Activated naive CD8-positive, alpha-beta T cell treated with anti-CD3 and anti-CD28 coated beads, Interleukin-2, amount 10 ng/mL, durations not matched to agents 7 days and 5 days (primary cell): ENCODE data around the gene XCR1. TPM values are rescaled to one million over a fixed set of nuclear protein-coding genes. Genes with fewer than 3 reads are reported as not detected.

ENCODE experiments used
- ATAC-seq: fragments of 150-1000 bp; cut with Tn5 transposase; one replicate; pipeline ENCODE4 v1.10.0; 2021; ENCODE audit warnings: low read depth, moderate library complexity
- POLR2A ChIA-PET: fragments of 350-600 bp; sonication (Branson Sonifier 250); formaldehyde crosslinking; loops from one replicate; lab custom pipeline; 2021; ENCODE audit warnings: antibody characterized with exemption; lab: Charles Lee
- DNase-seq: peaks from one replicate; pipeline ENCODE4 v3.0.0; 2021
- H3K27ac Mint-ChIP-seq: one replicate; pipeline ENCODE4 v1.8.0; 2022; ENCODE audit warnings: mild to moderate bottlenecking, mixed read lengths
- H3K27me3 Mint-ChIP-seq: one replicate; pipeline ENCODE4 v1.8.0; 2022; ENCODE audit warnings: mild to moderate bottlenecking, moderate library complexity, mixed read lengths
- H3K36me3 Mint-ChIP-seq: one replicate; pipeline ENCODE4 v1.8.0; 2021; ENCODE audit warnings: mild to moderate bottlenecking, mixed read lengths
- H3K4me1 Mint-ChIP-seq: one replicate; pipeline ENCODE4 v1.8.0; 2021; ENCODE audit warnings: mixed read lengths
- H3K4me3 Mint-ChIP-seq: one replicate; pipeline ENCODE4 v1.8.0; 2022; ENCODE audit warnings: mild to moderate bottlenecking, moderate library complexity, mixed read lengths
- H3K9me3 Mint-ChIP-seq: one replicate; pipeline ENCODE4 v1.8.0; 2021; ENCODE audit warnings: mixed read lengths
- total RNA-seq, 2 experiments: library from RNA; stranded (reverse); gene quantifications; one replicate each; pipeline ENCODE4 v1.2.3, GENCODE V29; 2021

The XCR1 gene
- total RNA-seq, 2 experiments from 2014 or later: not detected

- DNase-seq (no peak), ATAC-seq (peak; percentile 9)
- no peaks in the 10 kb centered on the region for H3K9me3 Mint-ChIP-seq
- H3K27me3 Mint-ChIP-seq: peaks cover 8% of the 10 kb centered on the region
- H3K4me1 Mint-ChIP-seq: peaks cover 56% of the 10 kb centered on the region
- peaks cover 35% of the 10 kb centered on the region for H3K36me3 Mint-ChIP-seq
- peak overlapping the region; percentile 81 for H3K27ac Mint-ChIP-seq
- H3K4me3 Mint-ChIP-seq: peak overlapping the region; percentile 78
- POLR2A ChIA-PET: interaction anchor here (0.9 to 6.5 kb wide), 8 partner anchors 15 to 104 kb away, joined by 3 to 85 read pairs (median 10); partner anchors contain the start of gene CXCR6
Observed at GRCh38 chr3:45993421-45994027, 33.8 kb downstream of the XCR1 start.

- Mint-ChIP-seq H3K27me3 (peaks cover 2% of the 10 kb centered on the region), H3K27ac (peak overlapping the region; percentile 81), H3K9me3 (no peaks in the 10 kb centered on the region), H3K4me1 (peaks cover 62% of the 10 kb centered on the region), H3K36me3 (peaks cover 39% of the 10 kb centered on the region), H3K4me3 (peak overlapping the region; percentile 78)
- no peak for DNase-seq
- ATAC-seq: no peak
- POLR2A ChIA-PET: interaction anchor here (1.0 to 6.5 kb wide), 5 partner anchors 15 to 299 kb away, joined by 3 to 85 read pairs (median 3); partner anchors contain the start of gene CXCR6
Observed at GRCh38 chr3:45992821-45993221, 34.5 kb downstream of the XCR1 start.

GRCh38 chr3:45992133-45992729 lies 35.1 kb downstream of the XCR1 start:
- ATAC-seq (no peak), DNase-seq (no peak)
- POLR2A ChIA-PET: interaction anchor here (1.0 to 6.5 kb wide), 4 partner anchors 14 to 299 kb away, joined by 3 to 85 read pairs (median 18); partner anchors contain the start of gene CXCR6
- no peaks in the 10 kb centered on the region for H3K27me3 Mint-ChIP-seq
- H3K9me3 Mint-ChIP-seq: no peaks in the 10 kb centered on the region
- peaks cover 43% of the 10 kb centered on the region for H3K36me3 Mint-ChIP-seq
- peak overlapping the region; percentile 81 for H3K27ac Mint-ChIP-seq
- peak overlapping the region; percentile 78 for H3K4me3 Mint-ChIP-seq
- H3K4me1 Mint-ChIP-seq: peaks cover 66% of the 10 kb centered on the region

- DNase-seq: no peak
- H3K9me3 Mint-ChIP-seq: no peaks in the 10 kb centered on the region
- POLR2A ChIA-PET: interaction anchor here (0.7 to 6.5 kb wide), 4 partner anchors 13 to 85 kb away, joined by 3 to 85 read pairs (median 4); no protein-coding TSS in a partner anchor
- peaks cover 47% of the 10 kb centered on the region for H3K36me3 Mint-ChIP-seq
- peak overlapping the region; percentile 81 for H3K27ac Mint-ChIP-seq
- H3K4me1 Mint-ChIP-seq: peaks cover 69% of the 10 kb centered on the region
- no peaks in the 10 kb centered on the region for H3K27me3 Mint-ChIP-seq
- H3K4me3 Mint-ChIP-seq: peak overlapping the region; percentile 36
- ATAC-seq: no peak
Observed at GRCh38 chr3:45991341-45991740, 35.9 kb downstream of the XCR1 start.

- DNase-seq (no peak), ATAC-seq (no peak)
- POLR2A ChIA-PET: no interaction called here
- Mint-ChIP-seq H3K4me3 (no peak overlapping the region), H3K36me3 (peaks cover 55% of the 10 kb centered on the region), H3K4me1 (peaks cover 74% of the 10 kb centered on the region), H3K27ac (peak overlapping the region; percentile 55), H3K27me3 (no peaks in the 10 kb centered on the region), H3K9me3 (no peaks in the 10 kb centered on the region)
Observed at GRCh38 chr3:45990181-45990580, 37.1 kb downstream of the XCR1 start.

- H3K36me3 Mint-ChIP-seq: peaks cover 67% of the 10 kb centered on the region
Observed at GRCh38 chr3:45988804-45989203, 38.5 kb downstream of the XCR1 start.

GRCh38 chr3:45988362-45988761 lies 38.9 kb downstream of the XCR1 start:
- ATAC-seq: no peak
- H3K4me1 Mint-ChIP-seq: peaks cover 72% of the 10 kb centered on the region
- peaks cover 71% of the 10 kb centered on the region for H3K36me3 Mint-ChIP-seq
- H3K27ac Mint-ChIP-seq: peak overlapping the region; percentile 5
- no peak overlapping the region for H3K4me3 Mint-ChIP-seq
- no peaks in the 10 kb centered on the region for H3K9me3 Mint-ChIP-seq
- POLR2A ChIA-PET: interaction anchor here (0.6 to 1.8 kb wide), 3 partner anchors 45 to 96 kb away, joined by 3 to 5 read pairs (median 3); partner anchors contain the start of gene CXCR6
- H3K27me3 Mint-ChIP-seq: no peaks in the 10 kb centered on the region
- no peak for DNase-seq

More at GRCh38 chr3:45988804-45989203, 38.5 kb downstream of the XCR1 start:
- Mint-ChIP-seq H3K4me3 (no peak overlapping the region), H3K9me3 (no peaks in the 10 kb centered on the region), H3K27ac (no peak overlapping the region), H3K27me3 (no peaks in the 10 kb centered on the region), H3K4me1 (peaks cover 75% of the 10 kb centered on the region)
- no peak for DNase-seq
- POLR2A ChIA-PET: interaction anchor here (0.6 to 1.8 kb wide), 3 partner anchors 46 to 96 kb away, joined by 3 to 5 read pairs (median 3); partner anchors contain the start of gene CXCR6
- ATAC-seq: no peak

- Mint-ChIP-seq H3K4me3 (no peak overlapping the region), H3K27ac (peak overlapping the region; percentile 5)
Observed at GRCh38 chr3:45987368-45988291, 39.7 kb downstream of the XCR1 start.

GRCh38 chr3:45986303-45986982 lies 40.8 kb downstream of the XCR1 start:
- H3K4me3 Mint-ChIP-seq: no peak overlapping the region

More at GRCh38 chr3:45987368-45988291, 39.7 kb downstream of the XCR1 start:
- Mint-ChIP-seq H3K9me3 (no peaks in the 10 kb centered on the region), H3K27me3 (no peaks in the 10 kb centered on the region), H3K36me3 (peaks cover 73% of the 10 kb centered on the region), H3K4me1 (peaks cover 68% of the 10 kb centered on the region)
- DNase-seq (no peak), ATAC-seq (no peak)
- POLR2A ChIA-PET: interaction anchor here (1.6 to 1.8 kb wide), 2 partner anchors 44 to 49 kb away, joined by 3 to 5 read pairs; partner anchors contain the start of gene CXCR6

GRCh38 chr3:45985532-45986302 lies 41.6 kb downstream of the XCR1 start:
- DNase-seq (no peak), ATAC-seq (no peak)
- Mint-ChIP-seq H3K4me1 (peaks cover 67% of the 10 kb centered on the region), H3K4me3 (no peak overlapping the region), H3K36me3 (peaks cover 78% of the 10 kb centered on the region), H3K27me3 (no peaks in the 10 kb centered on the region), H3K9me3 (no peaks in the 10 kb centered on the region), H3K27ac (no peak overlapping the region)
- POLR2A ChIA-PET: interaction anchor here (1.8 kb wide), 1 partner anchor 10 kb away, joined by 4 read pairs; no protein-coding TSS in a partner anchor

More at GRCh38 chr3:45986303-45986982, 40.8 kb downstream of the XCR1 start:
- DNase-seq (no peak), ATAC-seq (no peak)
- POLR2A ChIA-PET: interaction anchor here (0.8 kb wide), 1 partner anchor 10 kb away, joined by 3 read pairs; no protein-coding TSS in a partner anchor
- H3K4me1 Mint-ChIP-seq: peaks cover 63% of the 10 kb centered on the region
- H3K27me3 Mint-ChIP-seq: no peaks in the 10 kb centered on the region
- peaks cover 74% of the 10 kb centered on the region for H3K36me3 Mint-ChIP-seq
- no peaks in the 10 kb centered on the region for H3K9me3 Mint-ChIP-seq
- H3K27ac Mint-ChIP-seq: peak overlapping the region; percentile 23

- no peaks in the 10 kb centered on the region for H3K27me3 Mint-ChIP-seq
- ATAC-seq (no peak), DNase-seq (no peak)
- POLR2A ChIA-PET: interaction anchor here (0.6 to 12.9 kb wide), 3 partner anchors 9 to 269 kb away, joined by 4 to 85 read pairs (median 4); partner anchors contain the start of gene FYCO1
- H3K4me3 Mint-ChIP-seq: no peak overlapping the region
- H3K27ac Mint-ChIP-seq: peak overlapping the region; percentile 62
- no peaks in the 10 kb centered on the region for H3K9me3 Mint-ChIP-seq
- H3K36me3 Mint-ChIP-seq: peaks cover 81% of the 10 kb centered on the region
- H3K4me1 Mint-ChIP-seq: peaks cover 67% of the 10 kb centered on the region
Observed at GRCh38 chr3:45984331-45985312, 42.7 kb downstream of the XCR1 start.
